RWPE2 (cell line): ENCODE data around the gene CAPNS2.

Experiments
- ATAC-seq: fragments of 200-7000 bp; cut with Tn5 transposase; 3 replicates; pipeline ENCODE4 v1.9.1; 2021; ENCODE audit warnings: low read depth
- DNase-seq: peaks from one replicate; pipeline ENCODE4 v3.0.0-alpha.2; 2020; ENCODE audit warnings: low spot score
- H3K27ac ChIP-seq: fragments of 450-650 bp; 2 replicates; pipeline ENCODE4 v1.5.1; 2017; ENCODE audit warnings: mild to moderate bottlenecking; ENCODE audit not compliant: poor library complexity, severe bottlenecking
- H3K27me3 ChIP-seq: fragments of 250-450 bp; sonication (Bioruptor Pico); 2 replicates; pipeline ENCODE4 v1.5.1; 2021; ENCODE audit warnings: mild to moderate bottlenecking, moderate library complexity; ENCODE audit not compliant: insufficient read depth, poor library complexity, severe bottlenecking
- H3K36me3 ChIP-seq: fragments of 250-450 bp; sonication (Bioruptor Pico); 2 replicates; pipeline ENCODE4 v1.5.1; 2020; ENCODE audit warnings: low read depth, mild to moderate bottlenecking, moderate library complexity
- H3K4me1 ChIP-seq: fragments of 250-450 bp; sonication (Bioruptor Pico); 2 replicates; pipeline ENCODE4 v1.5.1; 2021; ENCODE audit warnings: mild to moderate bottlenecking, moderate library complexity; ENCODE audit not compliant: insufficient read depth, poor library complexity, severe bottlenecking
- H3K4me3 ChIP-seq: fragments of 250-450 bp; sonication (Bioruptor Pico); 2 replicates; pipeline ENCODE4 v1.5.1; 2021; ENCODE audit warnings: mild to moderate bottlenecking, moderate library complexity; ENCODE audit not compliant: severe bottlenecking
- H3K9me3 ChIP-seq: fragments of 250-450 bp; sonication (Bioruptor Pico); 2 replicates; pipeline ENCODE4 v1.5.1; 2021; ENCODE audit warnings: mild to moderate bottlenecking, moderate library complexity; ENCODE audit not compliant: severe bottlenecking
- CTCF ChIP-seq: fragments of 450-650 bp; IDR thresholded peaks from one replicate; pipeline ENCODE4 v1.5.1; 2017; ENCODE audit warnings: mild to moderate bottlenecking, moderate library complexity; ENCODE audit not compliant: poor library complexity, severe bottlenecking

Gene CAPNS2

GRCh38 chr16:55540221-55540620, 26.3 kb upstream of the CAPNS2 start:
- Histone ChIP-seq H3K27me3 (no peaks in the 10 kb centered on the region), H3K9me3 (no peaks in the 10 kb centered on the region), H3K27ac (no peak overlapping the region), H3K4me3 (no peak overlapping the region), H3K36me3 (peaks cover 28% of the 10 kb centered on the region), H3K4me1 (peaks cover 3% of the 10 kb centered on the region)
- ATAC-seq (no peak), DNase-seq (no peak)
- no peak for TF ChIP-seq CTCF

GRCh38 chr16:55542459-55543082, 23.9 kb upstream of the CAPNS2 start:
- Histone ChIP-seq H3K27ac (peak overlapping the region; percentile 25), H3K9me3 (no peaks in the 10 kb centered on the region), H3K4me3 (no peak overlapping the region), H3K36me3 (peaks cover 24% of the 10 kb centered on the region), H3K4me1 (peaks cover 3% of the 10 kb centered on the region), H3K27me3 (no peaks in the 10 kb centered on the region)
- DNase-seq (no peak), ATAC-seq (peak; percentile 86)
- TF ChIP-seq CTCF = no peak

- Histone ChIP-seq H3K36me3 (peaks cover 24% of the 10 kb centered on the region; the same call in 1 of the 2 replicates), H3K4me1 (peaks cover 3% of the 10 kb centered on the region), H3K9me3 (no peaks in the 10 kb centered on the region), H3K27ac (no peak overlapping the region), H3K4me3 (no peak overlapping the region), H3K27me3 (no peaks in the 10 kb centered on the region)
- DNase-seq (no peak), ATAC-seq (peak; percentile 63)
- TF ChIP-seq CTCF = peak; percentile 62
Measured at GRCh38 chr16:55543472-55543871, 23.0 kb upstream of the CAPNS2 start.

- H3K36me3 ChIP-seq = peaks cover 37% of the 10 kb centered on the region
- no peaks in the 10 kb centered on the region for H3K9me3 ChIP-seq
- ATAC-seq = peak; percentile 94
- peaks cover 37% of the 10 kb centered on the region for H3K4me1 ChIP-seq
- no peaks in the 10 kb centered on the region for H3K27me3 ChIP-seq
- no peak overlapping the region for H3K4me3 ChIP-seq
- no peak for DNase-seq
- peak overlapping the region; percentile 73 for H3K27ac ChIP-seq
- TF ChIP-seq CTCF = no peak
Measured at GRCh38 chr16:55552621-55553020, 13.9 kb upstream of the CAPNS2 start.

- Histone ChIP-seq H3K27me3 (no peaks in the 10 kb centered on the region), H3K27ac (peak overlapping the region; percentile 35), H3K4me3 (no peak overlapping the region), H3K9me3 (no peaks in the 10 kb centered on the region), H3K4me1 (peaks cover 55% of the 10 kb centered on the region), H3K36me3 (peaks cover 36% of the 10 kb centered on the region)
- DNase-seq = no peak
- TF ChIP-seq CTCF = no peak
- peak; percentile 37; the same call in 2 of the 3 replicates for ATAC-seq
Measured at GRCh38 chr16:55555436-55555835, 11.0 kb upstream of the CAPNS2 start.
